ENCODE results near the gene CSMD2. TPM values are rescaled to one million over a fixed set of nuclear protein-coding genes. Genes with fewer than 3 reads are reported as not detected.

The CSMD2 gene
- total RNA-seq, 1 donor from 2014 or later = 0.27 TPM

GRCh38 chr1:33898881-33899280 is 266.1 kb downstream of the CSMD2 start:
- Mint-ChIP-seq H3K27me3 (ENCODE audit: unreplicated experiment) (no peaks in the 10 kb centered on the region), H3K9me3 (ENCODE audit: unreplicated experiment) (no peaks in the 10 kb centered on the region), H3K36me3 (ENCODE audit: unreplicated experiment) (no peaks in the 10 kb centered on the region), H3K4me3 (ENCODE audit: unreplicated experiment) (no peak overlapping the region), H3K27ac (ENCODE audit: unreplicated experiment) (no peak overlapping the region), H3K4me1 (ENCODE audit: low read depth, unreplicated experiment) (no peaks in the 10 kb centered on the region)
- DNase-seq = no peak
- TF ChIP-seq, protein P1, sequence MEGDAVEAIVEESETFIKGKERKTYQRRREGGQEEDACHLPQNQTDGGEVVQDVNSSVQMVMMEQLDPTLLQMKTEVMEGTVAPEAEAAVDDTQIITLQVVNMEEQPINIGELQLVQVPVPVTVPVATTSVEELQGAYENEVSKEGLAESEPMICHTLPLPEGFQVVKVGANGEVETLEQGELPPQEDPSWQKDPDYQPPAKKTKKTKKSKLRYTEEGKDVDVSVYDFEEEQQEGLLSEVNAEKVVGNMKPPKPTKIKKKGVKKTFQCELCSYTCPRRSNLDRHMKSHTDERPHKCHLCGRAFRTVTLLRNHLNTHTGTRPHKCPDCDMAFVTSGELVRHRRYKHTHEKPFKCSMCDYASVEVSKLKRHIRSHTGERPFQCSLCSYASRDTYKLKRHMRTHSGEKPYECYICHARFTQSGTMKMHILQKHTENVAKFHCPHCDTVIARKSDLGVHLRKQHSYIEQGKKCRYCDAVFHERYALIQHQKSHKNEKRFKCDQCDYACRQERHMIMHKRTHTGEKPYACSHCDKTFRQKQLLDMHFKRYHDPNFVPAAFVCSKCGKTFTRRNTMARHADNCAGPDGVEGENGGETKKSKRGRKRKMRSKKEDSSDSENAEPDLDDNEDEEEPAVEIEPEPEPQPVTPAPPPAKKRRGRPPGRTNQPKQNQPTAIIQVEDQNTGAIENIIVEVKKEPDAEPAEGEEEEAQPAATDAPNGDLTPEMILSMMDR (IDR thresholded peaks at IDR 0.05; ENCODE audit: partially characterized antibody, unreplicated experiment) = no peak

GRCh38 chr1:33898406-33898805 is 266.6 kb downstream of the CSMD2 start:
- no peaks in the 10 kb centered on the region for H3K4me1 Mint-ChIP-seq (ENCODE audit: low read depth, unreplicated experiment)
- no peaks in the 10 kb centered on the region for H3K36me3 Mint-ChIP-seq (ENCODE audit: unreplicated experiment)
- no peaks in the 10 kb centered on the region for H3K9me3 Mint-ChIP-seq (ENCODE audit: unreplicated experiment)
- DNase-seq = no peak
- H3K27me3 Mint-ChIP-seq (ENCODE audit: unreplicated experiment) = no peaks in the 10 kb centered on the region
- no peak overlapping the region for H3K27ac Mint-ChIP-seq (ENCODE audit: unreplicated experiment)
- TF ChIP-seq, protein P1 (IDR thresholded peaks at IDR 0.05; ENCODE audit: partially characterized antibody, unreplicated experiment) = no peak
- H3K4me3 Mint-ChIP-seq (ENCODE audit: unreplicated experiment) = no peak overlapping the region

- no peaks in the 10 kb centered on the region for H3K27me3 Mint-ChIP-seq (ENCODE audit: unreplicated experiment)
- H3K27ac Mint-ChIP-seq (ENCODE audit: unreplicated experiment) = no peak overlapping the region
- H3K36me3 Mint-ChIP-seq (ENCODE audit: unreplicated experiment) = no peaks in the 10 kb centered on the region
- no peak overlapping the region for H3K4me3 Mint-ChIP-seq (ENCODE audit: unreplicated experiment)
- H3K4me1 Mint-ChIP-seq (ENCODE audit: low read depth, unreplicated experiment) = no peaks in the 10 kb centered on the region
- TF ChIP-seq, protein P1 (IDR thresholded peaks at IDR 0.05; ENCODE audit: partially characterized antibody, unreplicated experiment) = no peak
- H3K9me3 Mint-ChIP-seq (ENCODE audit: unreplicated experiment) = no peaks in the 10 kb centered on the region
- DNase-seq = no peak
Observed at GRCh38 chr1:33897092-33897725, 267.8 kb downstream of the CSMD2 start.

GRCh38 chr1:33895976-33896375 is 269.1 kb downstream of the CSMD2 start:
- TF ChIP-seq, protein P1 (IDR thresholded peaks at IDR 0.05; ENCODE audit: partially characterized antibody, unreplicated experiment) = no peak
- no peak overlapping the region for H3K4me3 Mint-ChIP-seq (ENCODE audit: unreplicated experiment)
- H3K9me3 Mint-ChIP-seq (ENCODE audit: unreplicated experiment) = no peaks in the 10 kb centered on the region
- no peak overlapping the region for H3K27ac Mint-ChIP-seq (ENCODE audit: unreplicated experiment)
- no peaks in the 10 kb centered on the region for H3K36me3 Mint-ChIP-seq (ENCODE audit: unreplicated experiment)
- no peaks in the 10 kb centered on the region for H3K27me3 Mint-ChIP-seq (ENCODE audit: unreplicated experiment)
- no peak for DNase-seq
- H3K4me1 Mint-ChIP-seq (ENCODE audit: low read depth, unreplicated experiment) = no peaks in the 10 kb centered on the region

DNA sequence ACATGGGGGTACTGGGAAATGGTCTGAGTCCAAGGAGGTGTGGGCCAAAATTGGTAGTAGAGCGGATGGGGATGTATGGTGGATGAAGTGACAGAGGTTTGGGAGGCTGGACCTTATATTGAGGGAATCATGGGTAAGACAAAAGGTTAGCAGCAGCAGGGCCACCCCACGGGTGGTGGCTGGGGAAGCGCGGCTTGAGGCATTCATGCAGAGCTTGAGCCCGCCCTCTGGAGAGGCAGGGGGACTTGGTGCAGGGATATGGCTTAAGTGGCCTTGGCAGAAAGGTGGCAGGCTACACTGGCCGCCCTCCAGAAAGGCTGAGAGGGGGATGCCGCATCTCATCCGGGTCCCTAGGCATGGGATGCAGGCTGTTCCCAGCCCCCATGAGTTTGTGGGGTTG is 269.6 kb downstream of the CSMD2 start:
- Mint-ChIP-seq H3K36me3 (ENCODE audit: unreplicated experiment) (no peaks in the 10 kb centered on the region), H3K4me1 (ENCODE audit: low read depth, unreplicated experiment) (no peaks in the 10 kb centered on the region), H3K4me3 (ENCODE audit: unreplicated experiment) (no peak overlapping the region), H3K27ac (ENCODE audit: unreplicated experiment) (no peak overlapping the region), H3K9me3 (ENCODE audit: unreplicated experiment) (no peaks in the 10 kb centered on the region), H3K27me3 (ENCODE audit: unreplicated experiment) (no peaks in the 10 kb centered on the region)
- no peak for DNase-seq
- TF ChIP-seq, protein P1 (IDR thresholded peaks at IDR 0.05; ENCODE audit: partially characterized antibody, unreplicated experiment) = no peak

All from glutamatergic neuron (in vitro differentiated cells).